ENCODE data around the gene SF3B2.

DNA sequence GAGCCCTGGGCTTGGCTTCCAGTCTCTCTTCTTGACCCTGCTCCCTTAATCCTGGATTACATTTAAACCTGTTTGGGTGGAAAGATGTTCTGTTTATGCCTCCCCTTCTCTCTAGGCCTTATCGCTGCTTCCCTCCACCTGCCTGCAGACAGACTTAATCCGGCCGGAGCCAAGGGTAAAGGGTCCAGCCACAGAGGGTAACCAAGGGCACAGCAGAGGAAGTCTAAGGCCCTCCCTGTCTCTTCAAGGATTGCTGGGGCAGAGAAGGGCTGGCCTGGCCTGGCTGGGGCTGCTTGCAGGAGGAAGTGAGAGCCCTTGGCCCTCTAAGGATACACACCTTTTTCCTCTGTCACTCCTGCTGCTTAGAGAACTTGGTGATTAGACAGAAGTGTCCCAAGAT lies 5.3 kb upstream of the SF3B2 start:
- TF ChIP-seq JUND (IDR thresholded peaks at IDR 0.05) (no peak), SIN3A (IDR thresholded peaks at IDR 0.05; ENCODE audit: borderline replicate concordance, low read depth, low read length) (no peak), GABPA (IDR thresholded peaks at IDR 0.05; ENCODE audit: low read depth) (no peak), TAF1 (IDR thresholded peaks at IDR 0.05; ENCODE audit: borderline replicate concordance, low read depth, low read length) (no peak), CHD2 (IDR thresholded peaks at IDR 0.05; ENCODE audit: low read length, partially characterized antibody) (no peak)
- TF ChIP-seq, protein P1, sequence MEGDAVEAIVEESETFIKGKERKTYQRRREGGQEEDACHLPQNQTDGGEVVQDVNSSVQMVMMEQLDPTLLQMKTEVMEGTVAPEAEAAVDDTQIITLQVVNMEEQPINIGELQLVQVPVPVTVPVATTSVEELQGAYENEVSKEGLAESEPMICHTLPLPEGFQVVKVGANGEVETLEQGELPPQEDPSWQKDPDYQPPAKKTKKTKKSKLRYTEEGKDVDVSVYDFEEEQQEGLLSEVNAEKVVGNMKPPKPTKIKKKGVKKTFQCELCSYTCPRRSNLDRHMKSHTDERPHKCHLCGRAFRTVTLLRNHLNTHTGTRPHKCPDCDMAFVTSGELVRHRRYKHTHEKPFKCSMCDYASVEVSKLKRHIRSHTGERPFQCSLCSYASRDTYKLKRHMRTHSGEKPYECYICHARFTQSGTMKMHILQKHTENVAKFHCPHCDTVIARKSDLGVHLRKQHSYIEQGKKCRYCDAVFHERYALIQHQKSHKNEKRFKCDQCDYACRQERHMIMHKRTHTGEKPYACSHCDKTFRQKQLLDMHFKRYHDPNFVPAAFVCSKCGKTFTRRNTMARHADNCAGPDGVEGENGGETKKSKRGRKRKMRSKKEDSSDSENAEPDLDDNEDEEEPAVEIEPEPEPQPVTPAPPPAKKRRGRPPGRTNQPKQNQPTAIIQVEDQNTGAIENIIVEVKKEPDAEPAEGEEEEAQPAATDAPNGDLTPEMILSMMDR (IDR thresholded peaks at IDR 0.05): no peak
- TF ChIP-seq, protein P2, sequence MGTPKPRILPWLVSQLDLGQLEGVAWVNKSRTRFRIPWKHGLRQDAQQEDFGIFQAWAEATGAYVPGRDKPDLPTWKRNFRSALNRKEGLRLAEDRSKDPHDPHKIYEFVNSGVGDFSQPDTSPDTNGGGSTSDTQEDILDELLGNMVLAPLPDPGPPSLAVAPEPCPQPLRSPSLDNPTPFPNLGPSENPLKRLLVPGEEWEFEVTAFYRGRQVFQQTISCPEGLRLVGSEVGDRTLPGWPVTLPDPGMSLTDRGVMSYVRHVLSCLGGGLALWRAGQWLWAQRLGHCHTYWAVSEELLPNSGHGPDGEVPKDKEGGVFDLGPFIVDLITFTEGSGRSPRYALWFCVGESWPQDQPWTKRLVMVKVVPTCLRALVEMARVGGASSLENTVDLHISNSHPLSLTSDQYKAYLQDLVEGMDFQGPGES (IDR thresholded peaks at IDR 0.05; ENCODE audit: low read depth, low read length): no peak
- TF ChIP-seq, protein P3, sequence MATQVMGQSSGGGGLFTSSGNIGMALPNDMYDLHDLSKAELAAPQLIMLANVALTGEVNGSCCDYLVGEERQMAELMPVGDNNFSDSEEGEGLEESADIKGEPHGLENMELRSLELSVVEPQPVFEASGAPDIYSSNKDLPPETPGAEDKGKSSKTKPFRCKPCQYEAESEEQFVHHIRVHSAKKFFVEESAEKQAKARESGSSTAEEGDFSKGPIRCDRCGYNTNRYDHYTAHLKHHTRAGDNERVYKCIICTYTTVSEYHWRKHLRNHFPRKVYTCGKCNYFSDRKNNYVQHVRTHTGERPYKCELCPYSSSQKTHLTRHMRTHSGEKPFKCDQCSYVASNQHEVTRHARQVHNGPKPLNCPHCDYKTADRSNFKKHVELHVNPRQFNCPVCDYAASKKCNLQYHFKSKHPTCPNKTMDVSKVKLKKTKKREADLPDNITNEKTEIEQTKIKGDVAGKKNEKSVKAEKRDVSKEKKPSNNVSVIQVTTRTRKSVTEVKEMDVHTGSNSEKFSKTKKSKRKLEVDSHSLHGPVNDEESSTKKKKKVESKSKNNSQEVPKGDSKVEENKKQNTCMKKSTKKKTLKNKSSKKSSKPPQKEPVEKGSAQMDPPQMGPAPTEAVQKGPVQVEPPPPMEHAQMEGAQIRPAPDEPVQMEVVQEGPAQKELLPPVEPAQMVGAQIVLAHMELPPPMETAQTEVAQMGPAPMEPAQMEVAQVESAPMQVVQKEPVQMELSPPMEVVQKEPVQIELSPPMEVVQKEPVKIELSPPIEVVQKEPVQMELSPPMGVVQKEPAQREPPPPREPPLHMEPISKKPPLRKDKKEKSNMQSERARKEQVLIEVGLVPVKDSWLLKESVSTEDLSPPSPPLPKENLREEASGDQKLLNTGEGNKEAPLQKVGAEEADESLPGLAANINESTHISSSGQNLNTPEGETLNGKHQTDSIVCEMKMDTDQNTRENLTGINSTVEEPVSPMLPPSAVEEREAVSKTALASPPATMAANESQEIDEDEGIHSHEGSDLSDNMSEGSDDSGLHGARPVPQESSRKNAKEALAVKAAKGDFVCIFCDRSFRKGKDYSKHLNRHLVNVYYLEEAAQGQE (IDR thresholded peaks at IDR 0.05; ENCODE audit: low read depth, low read length): no peak

Data from SK-N-SH (cell line).